SH-SY5Y (cell line): ENCODE results near the gene LMF1.

Experiments
- GATA2 ChIP-seq: IDR thresholded peaks from 2 replicates; pipeline ENCODE4 v1.6.1; 2011; ENCODE audit warnings: mild to moderate bottlenecking, low read depth, low read length
- GATA3 ChIP-seq: IDR thresholded peaks from 2 replicates; pipeline ENCODE4 v1.6.1; 2011; ENCODE audit warnings: low read depth, mild to moderate bottlenecking, low read length, moderate library complexity

- TF ChIP-seq GATA2 (no peak), GATA3 (no peak)
Observed at GRCh38 chr16:836221-836620, 134.6 kb downstream of the LMF1 start.
